B cell (primary cell): ENCODE measurements around the gene VPS25. TPM values are rescaled to one million over a fixed set of nuclear protein-coding genes. Genes with fewer than 3 reads are reported as not detected.
A peak's percentile ranks its signal among the peaks of the same experiment; 100 is the strongest.

Source experiments
- ATAC-seq: fragments of 200-7000 bp; cut with Tn5 transposase; one replicate; pipeline ENCODE4 v1.10.0; 2021; ENCODE audit warnings: low read depth, mild to moderate bottlenecking, moderate number of reproducible peaks, moderate library complexity
- CTCF ChIA-PET: fragments of 350-600 bp; sonication (Branson Sonifier 250); formaldehyde crosslinking; loops from one replicate; lab custom pipeline; 2021; ENCODE audit warnings: antibody characterized with exemption, inconsistent platforms; lab: Charles Lee
- POLR2A ChIA-PET: fragments of 350-600 bp; sonication (Branson Sonifier 250); formaldehyde crosslinking; loops from one replicate; lab custom pipeline; 2021; ENCODE audit warnings: antibody characterized with exemption; lab: Charles Lee
- DNase-seq: peaks from one replicate; pipeline ENCODE4 v3.0.0; 2013
- H2AFZ ChIP-seq: 2 replicates; pipeline ENCODE4 v1.6.1; 2012; ENCODE audit warnings: mild to moderate bottlenecking, low read depth, low read length; ENCODE audit not compliant: insufficient read depth, poor library complexity, severe bottlenecking
- H3K27ac ChIP-seq, 2 donors: 1 replicate in 1 of 2; 2 replicates in 1 of 2; pipeline ENCODE4 v1.5.1; 2012 to 2013; ENCODE audit warnings: low read length in 2 of 2, mild to moderate bottlenecking in 2 of 2, moderate library complexity in 1 of 2
- H3K27me3 ChIP-seq, 4 experiments: fragments of 200-600 bp in 1 of 4; sonication (generic) in 1 of 4; replicated peaks in 1 of 4; 1 replicate in 2 of 4; 2 replicates in 2 of 4; pipeline versions ENCODE4 v1.6.1 to v1.7.0; 2013 to 2016; ENCODE audit warnings: low read length in 3 of 4, mild to moderate bottlenecking in 2 of 4, mixed read lengths in 1 of 4, moderate library complexity in 1 of 4; ENCODE audit not compliant: insufficient read depth in 4 of 4, control insufficient read depth in 3 of 4; ENCODE audit errors: control extremely low read depth in 1 of 4
- H3K36me3 ChIP-seq, 2 experiments: replicated peaks in 1 of 2; 1 replicate in 1 of 2; 2 replicates in 1 of 2; pipeline versions ENCODE4 v1.6.1 to v1.7.1; 2013; ENCODE audit warnings: low read length in 1 of 2; ENCODE audit not compliant: insufficient read depth in 2 of 2, control insufficient read depth in 1 of 2; ENCODE audit errors: control extremely low read depth in 1 of 2, extremely low read depth in 1 of 2
- H3K4me1 ChIP-seq, 2 donors: fragments of 200-600 bp in 1 of 2; sonication (generic) in 1 of 2; 1 replicate in 1 of 2; 2 replicates in 1 of 2; pipeline versions ENCODE4 v1.5.1 to v1.6.1; 2013 to 2017; ENCODE audit warnings: low read length in 2 of 2; ENCODE audit not compliant: control insufficient read depth in 2 of 2, insufficient read depth in 2 of 2
- H3K4me2 ChIP-seq: replicated peaks from 2 replicates; pipeline ENCODE3; 2012; ENCODE audit warnings: mild to moderate bottlenecking, low read depth, low read length; ENCODE audit not compliant: poor library complexity, severe bottlenecking
- H3K4me3 ChIP-seq, 5 experiments: fragments of 200-600 bp in 1 of 5; sonication (generic) in 1 of 5; 1 replicate in 3 of 5; 2 replicates in 2 of 5; pipeline versions ENCODE4 v1.5.1 to v1.7.0; 2011 to 2016; ENCODE audit warnings: low read length in 4 of 5, mild to moderate bottlenecking in 4 of 5, low read depth in 2 of 5, control low read depth in 1 of 5, moderate library complexity in 1 of 5; ENCODE audit not compliant: insufficient read depth in 1 of 5; ENCODE audit errors: control extremely low read depth in 1 of 5, extremely low read depth in 1 of 5
- H3K79me2 ChIP-seq: fragments of 200-600 bp; sonication (generic); one replicate; pipeline ENCODE4 v1.6.0; 2016; ENCODE audit warnings: low read length; ENCODE audit not compliant: control insufficient read depth, insufficient read depth
- H3K9ac ChIP-seq: fragments of 200-600 bp; sonication (generic); 2 replicates; pipeline ENCODE4 v1.6.1; 2017; ENCODE audit warnings: mild to moderate bottlenecking, low read length, moderate library complexity
- H3K9me3 ChIP-seq, 3 donors: one replicate each; pipeline versions ENCODE4 v1.6.1 to v1.7.1; 2013; ENCODE audit warnings: low read length in 2 of 3; ENCODE audit not compliant: control insufficient read depth in 2 of 3, insufficient read depth in 1 of 3; ENCODE audit errors: control extremely low read depth in 1 of 3
- H4K20me1 ChIP-seq: 2 replicates; pipeline ENCODE4 v1.6.0; 2012; ENCODE audit warnings: mild to moderate bottlenecking, low read length; ENCODE audit not compliant: insufficient read depth, control insufficient read depth, poor library complexity, severe bottlenecking
- H3K27ac Mint-ChIP-seq: one replicate; pipeline ENCODE4 v1.8.0; 2021; ENCODE audit warnings: mixed read lengths
- H3K27me3 Mint-ChIP-seq: one replicate; pipeline ENCODE4 v1.8.0; 2021; ENCODE audit warnings: mixed read lengths
- H3K4me1 Mint-ChIP-seq: one replicate; pipeline ENCODE4 v1.8.0; 2021; ENCODE audit warnings: mixed read lengths
- H3K4me3 Mint-ChIP-seq: one replicate; pipeline ENCODE4 v1.8.0; 2021; ENCODE audit warnings: mixed read lengths
- H3K9me3 Mint-ChIP-seq: one replicate; pipeline ENCODE4 v1.8.0; 2022; ENCODE audit warnings: mixed read lengths; ENCODE audit not compliant: insufficient read depth
- CTCF ChIP-seq: fragments of 200-600 bp; IDR thresholded peaks from one replicate; pipeline ENCODE4 v1.8.0; 2022; ENCODE audit warnings: antibody characterized with exemption, mild to moderate bottlenecking
- EZH2 ChIP-seq: IDR thresholded peaks from 2 replicates; pipeline ENCODE4 v1.6.1; 2012; ENCODE audit warnings: borderline replicate concordance, low read depth, mild to moderate bottlenecking, moderate library complexity, low read length; ENCODE audit not compliant: insufficient read depth, poor library complexity, severe bottlenecking
- WGBS: methylation state at CpG from one replicate; pipeline ENCODE4 v1.1.5; 2013; ENCODE audit warnings: missing lambda C conversion rate; ENCODE audit not compliant: insufficient coverage; 5-methylcytosine and 5-hydroxymethylcytosine counted together
- intact Hi-C: fragments of 100-400 bp; cut with micrococcal nuclease; formaldehyde crosslinking; loops from one replicate; pipeline ENCODE4 v1.10.0; 2022
- polyA plus RNA-seq: library from polyadenylated mRNA; depleted of rRNA; stranded (reverse); fragments of >200 nt; gene quantifications from 2 replicates; pipeline ENCODE4 v1.2.3, GENCODE V29; 2012
- total RNA-seq, 2 donors: library from RNA; stranded (reverse); fragments of 120-200 nt in 1 of 2; gene quantifications; 1 replicate in 1 of 2; 2 replicates in 1 of 2; pipeline versions ENCODE4 v1.2.3 to v1.2.4, GENCODE V29; 2013 to 2022

Gene VPS25
- total and polyA plus RNA-seq, 2 donors (not counting 1 experiment from before 2014, with no cell fraction given), result 38.7 to 40.5 TPM

GRCh38 chr17:42772945-42773289 lies 332 bp upstream of the VPS25 start:
- H3K4me1 ChIP-seq, result peaks cover 16 to 17% of the 10 kb centered on the region in 2 donors
- no peaks in the 10 kb centered on the region for H4K20me1 ChIP-seq
- peaks cover 2% of the 10 kb centered on the region for H3K27me3 Mint-ChIP-seq
- peak overlapping the region; percentile 92 for H2AFZ ChIP-seq
- H3K9me3 Mint-ChIP-seq, result no peaks in the 10 kb centered on the region
- no peaks in the 10 kb centered on the region for H3K9me3 ChIP-seq
- peak overlapping the region; percentile 98 for H3K27ac Mint-ChIP-seq
- H3K4me1 Mint-ChIP-seq, result peaks cover 23% of the 10 kb centered on the region
- H3K4me2 ChIP-seq, result peak overlapping the region; percentile 74
- H3K27ac ChIP-seq, result peak overlapping the region; percentile 81 to 85
- H3K27me3 ChIP-seq, result no peaks in the 10 kb centered on the region
- peaks cover 4% of the 10 kb centered on the region for H3K79me2 ChIP-seq
- H3K36me3 ChIP-seq, result peaks cover 2 to 29% of the 10 kb centered on the region in 2 experiments
- TF ChIP-seq CTCF (no peak), EZH2 (no peak)
- peak; percentile 14 for ATAC-seq
- no peak for DNase-seq
- 9% methylated on average over 3 of the region's 3 CpGs for WGBS
- H3K4me3 ChIP-seq, result peak overlapping the region; percentile 71 to 88 (median 82)
- ChIA-PET POLR2A (interaction anchor here (0.6 to 2.3 kb wide), 7 partner anchors 14 to 224 kb away, joined by 3 to 9 read pairs (median 3); partner anchors contain the start of genes BECN1, CNTD1 and COA3), CTCF (interaction anchor here (1.0 to 3.1 kb wide), 8 partner anchors 10 to 194 kb away, joined by 3 to 22 read pairs (median 4); partner anchors contain the start of gene PSMC3IP)
- H3K4me3 Mint-ChIP-seq, result peak overlapping the region; percentile 99
- intact Hi-C loops, result loop anchor here (1.0 kb wide), 4 partner anchors 25 to 225 kb away; partner anchors contain the start of genes BECN1, CNTD1, COA3 and EZH1
- peak overlapping the region; percentile 90 for H3K9ac ChIP-seq

- POLR2A ChIA-PET, result interaction anchor here (0.6 to 2.3 kb wide), 6 partner anchors 12 to 250 kb away, joined by 3 to 9 read pairs (median 4); partner anchors contain the start of genes BECN1, CNTD1, COA3 and PSMC3IP
- DNase-seq (no peak), ATAC-seq (no peak)
- H3K27ac ChIP-seq, result no peak overlapping the region
- peak overlapping the region in 4 of 5 experiments; percentile 71 to 88 (median 81) for H3K4me3 ChIP-seq
- H3K9me3 ChIP-seq, result no peaks in the 10 kb centered on the region
- peaks cover 24% of the 10 kb centered on the region for H3K4me1 Mint-ChIP-seq
- no peaks in the 10 kb centered on the region for H3K9me3 Mint-ChIP-seq
- H3K79me2 ChIP-seq, result peaks cover 4% of the 10 kb centered on the region
- intact Hi-C loops, result no loop called here
- TF ChIP-seq EZH2 (no peak), CTCF (no peak)
- peaks cover 2 to 42% of the 10 kb centered on the region in 2 experiments for H3K36me3 ChIP-seq
- H3K9ac ChIP-seq, result peak overlapping the region; percentile 90
- no peaks in the 10 kb centered on the region for H3K27me3 Mint-ChIP-seq
- peak overlapping the region; percentile 99 for H3K4me3 Mint-ChIP-seq
- H3K4me2 ChIP-seq, result peak overlapping the region; percentile 74
- no peaks in the 10 kb centered on the region for H4K20me1 ChIP-seq
- CTCF ChIA-PET, result interaction anchor here (0.6 to 3.1 kb wide), 6 partner anchors 11 to 195 kb away, joined by 3 to 22 read pairs (median 5); partner anchors contain the start of gene PSMC3IP
- H3K27me3 ChIP-seq, result no peaks in the 10 kb centered on the region
- H3K4me1 ChIP-seq, result peaks cover 16 to 17% of the 10 kb centered on the region in 2 donors
- 80% methylated on average over 1 of the region's 3 CpGs for WGBS
- H2AFZ ChIP-seq, result peak overlapping the region; percentile 92
- peak overlapping the region; percentile 98 for H3K27ac Mint-ChIP-seq
Observed at GRCh38 chr17:42774066-42774745, 957 bp downstream of the VPS25 start.
